RWPE1 (cell line): ENCODE measurements around the gene RFESD.
A peak's percentile ranks its signal among the peaks of the same experiment; 100 is the strongest.

Experiments
- CTCF ChIA-PET: fragments of 350-600 bp; sonication (Branson Sonifier 250); formaldehyde crosslinking; extraction: SDS; loops from one replicate; lab custom pipeline; 2021; lab: Yijun Ruan, JAX
- POLR2A ChIA-PET: fragments of 400-600 bp; formaldehyde crosslinking; extraction: SDS; loops from one replicate; lab custom pipeline; 2020; ENCODE audit warnings: antibody characterized with exemption; ENCODE audit not compliant: low non-redundant PET; lab: Yijun Ruan, JAX
- DNase-seq: peaks from one replicate; pipeline ENCODE4 v3.0.0; 2012; ENCODE audit warnings: low spot score
- H3K27ac ChIP-seq: fragments of 450-650 bp; 2 replicates; pipeline ENCODE4 v1.5.1; 2017
- CTCF ChIP-seq: fragments of 450-650 bp; conservative IDR thresholded peaks from 2 replicates; pipeline ENCODE4 v1.5.1; 2017; ENCODE audit warnings: low read depth, mild to moderate bottlenecking

Gene RFESD

GRCh38 chr5:95646569-95647431, at the start of gene RFESD:
Gene RFESD, plus strand, starts transcription at chr5:95646777. Its CDS starts 5,495 bp downstream, at chr5:95652272.
- ChIA-PET CTCF (interaction anchor here (0.6 to 1.2 kb wide), 9 partner anchors 17 to 743 kb away, joined by 3 to 5 read pairs (median 4); no protein-coding TSS in a partner anchor), POLR2A (interaction anchor here (0.7 kb wide), 1 partner anchor 84 kb away, joined by 6 read pairs; the partner anchor contains the start of gene RHOBTB3)
- DNase-seq, result peak; percentile 96
- peak within 1 kb of the TSS; percentile 92 for H3K27ac ChIP-seq
- peak; percentile 18 for TF ChIP-seq CTCF

DNA sequence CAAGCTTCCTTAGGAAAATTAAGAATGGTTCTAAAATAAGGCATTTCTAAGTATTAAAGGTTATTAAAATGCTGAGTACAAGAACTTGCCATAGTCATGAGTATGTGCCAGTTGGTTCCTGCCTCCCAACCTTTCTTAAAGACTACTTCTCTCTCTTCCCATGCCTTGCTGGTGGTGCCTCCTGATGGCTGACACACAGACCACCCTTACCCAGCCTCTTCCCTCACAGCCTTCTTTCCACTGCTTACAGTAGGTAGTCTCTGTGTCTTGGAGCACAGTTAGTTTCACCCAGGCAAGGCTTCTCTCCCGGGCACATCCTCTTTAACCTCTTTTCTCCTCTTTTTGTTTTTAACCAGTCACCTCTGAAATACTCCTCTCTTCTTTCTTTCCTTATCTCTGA, 47.3 kb upstream of the RFESD start:
- POLR2A ChIA-PET, result no interaction called here
- TF ChIP-seq CTCF, result no peak
- CTCF ChIA-PET, result no interaction called here
- no peak overlapping the region for H3K27ac ChIP-seq
- no peak for DNase-seq

DNA sequence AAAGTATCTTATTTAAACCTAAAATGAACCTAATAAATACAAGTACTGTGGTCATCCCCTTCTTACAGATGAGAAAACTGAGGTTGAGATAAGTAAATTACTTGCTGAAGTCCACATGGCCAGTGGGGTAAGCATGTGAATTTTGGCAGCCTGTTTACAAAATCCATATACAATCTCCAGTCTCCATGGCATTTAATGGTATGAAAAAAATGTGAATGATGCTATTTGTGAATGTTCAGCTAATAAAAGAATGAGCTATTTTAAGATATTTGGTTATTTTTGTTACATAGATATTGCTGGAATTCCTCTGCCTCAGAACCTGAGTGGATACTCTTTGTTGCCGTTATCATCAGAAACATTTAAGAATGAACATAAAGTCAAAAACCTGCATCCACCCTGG, 46.0 kb upstream of the RFESD start:
- CTCF ChIA-PET, result no interaction called here
- H3K27ac ChIP-seq, result no peak overlapping the region
- no peak for TF ChIP-seq CTCF
- DNase-seq, result no peak
- POLR2A ChIA-PET, result no interaction called here

GRCh38 chr5:95605786-95606185, 40.8 kb upstream of the RFESD start:
- ChIA-PET POLR2A (no interaction called here), CTCF (no interaction called here)
- DNase-seq, result no peak
- TF ChIP-seq CTCF, result no peak
- H3K27ac ChIP-seq, result no peak overlapping the region

DNA sequence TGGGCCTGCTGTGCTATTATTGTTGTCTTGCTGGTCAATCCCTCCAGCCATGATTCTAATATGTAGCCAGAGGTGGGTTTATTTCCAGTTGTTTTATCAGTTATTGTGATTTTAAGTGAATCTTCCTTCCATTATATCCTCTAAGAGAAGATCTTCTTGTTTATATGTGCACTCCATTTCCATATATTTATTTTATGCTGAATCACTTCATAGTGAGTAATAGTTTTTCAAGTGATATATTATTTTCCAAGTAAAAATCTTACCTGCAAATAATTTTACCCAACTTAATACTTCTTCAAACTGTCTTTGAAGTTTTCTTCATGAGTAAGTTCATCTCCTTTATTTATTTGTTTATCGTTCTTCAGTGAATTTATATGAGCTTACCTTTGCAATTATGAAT, 40.2 kb upstream of the RFESD start:
- ChIA-PET POLR2A (no interaction called here), CTCF (no interaction called here)
- TF ChIP-seq CTCF, result no peak
- no peak for DNase-seq
- no peak overlapping the region for H3K27ac ChIP-seq

DNA sequence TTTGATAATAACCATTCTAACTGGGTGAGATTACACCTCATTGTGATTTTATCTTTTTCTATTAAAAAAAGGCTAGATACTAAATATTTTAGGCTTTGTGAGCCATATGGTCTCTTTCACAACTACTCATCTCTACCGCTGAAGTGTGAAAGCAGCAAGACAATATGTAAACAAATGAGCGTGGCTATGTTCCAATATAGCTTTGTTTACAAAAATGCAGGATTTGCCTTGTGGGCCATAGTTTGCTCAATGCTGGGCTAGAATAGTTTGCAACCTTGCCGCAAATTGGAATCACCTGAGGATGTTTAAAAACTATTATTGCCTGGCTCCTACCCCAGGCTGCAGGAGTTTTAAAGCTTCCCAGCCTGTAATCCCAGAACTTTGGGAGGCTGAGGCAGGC, 36.9 kb upstream of the RFESD start:
- POLR2A ChIA-PET, result no interaction called here
- CTCF ChIA-PET, result interaction anchor here (1.2 kb wide), 1 partner anchor 53 kb away, joined by 3 read pairs; no protein-coding TSS in a partner anchor
- no peak for TF ChIP-seq CTCF

More for the DNA sequence above, 36.9 kb upstream of the RFESD start:
- DNase-seq, result no peak
- no peak overlapping the region for H3K27ac ChIP-seq
